ENCODE results near the gene HOXA11.
A peak's percentile ranks its signal among the peaks of the same experiment; 100 is the strongest.

The HOXA11 gene

DNA sequence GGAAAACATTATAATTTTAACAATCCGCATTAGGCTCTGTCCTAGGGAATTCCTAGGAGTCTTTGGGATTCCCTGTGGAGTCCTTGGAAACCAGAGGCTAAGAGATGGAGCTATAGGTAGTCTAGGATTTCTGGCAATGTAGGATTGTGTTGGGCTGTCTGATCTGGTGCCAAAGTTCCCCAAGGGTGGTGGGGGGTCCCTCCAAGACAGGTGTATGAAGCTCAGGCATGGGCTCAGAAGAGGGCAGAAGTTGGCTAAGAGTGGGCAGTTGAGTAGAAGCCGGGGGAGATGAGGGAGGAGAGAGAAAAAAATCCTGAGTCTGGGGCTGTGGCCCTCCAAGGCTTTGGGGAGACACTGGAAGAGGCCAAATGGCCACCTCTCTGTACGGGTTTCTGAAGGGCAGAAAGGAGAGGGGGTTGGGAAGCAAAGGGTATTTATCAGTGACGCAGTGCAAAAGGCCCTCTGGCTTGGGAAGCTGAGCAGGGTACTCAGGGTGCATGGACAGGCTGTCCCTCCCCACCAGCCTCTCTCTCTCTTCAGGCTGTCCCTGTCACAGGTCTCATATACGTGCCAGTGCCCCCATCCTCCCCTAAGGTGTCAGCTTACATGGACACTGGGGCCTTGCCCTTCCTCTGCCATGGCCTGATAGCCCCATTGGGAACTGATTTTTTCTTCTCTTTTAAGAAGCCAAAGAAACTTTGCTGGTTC is 38.4 kb downstream of the HOXA11 start:
- peak; percentile 19 for DNase-seq

- no peak for DNase-seq
These were observed 39.1 kb downstream of the HOXA11 start for GRCh38 chr7:27145914-27146412.

DNA sequence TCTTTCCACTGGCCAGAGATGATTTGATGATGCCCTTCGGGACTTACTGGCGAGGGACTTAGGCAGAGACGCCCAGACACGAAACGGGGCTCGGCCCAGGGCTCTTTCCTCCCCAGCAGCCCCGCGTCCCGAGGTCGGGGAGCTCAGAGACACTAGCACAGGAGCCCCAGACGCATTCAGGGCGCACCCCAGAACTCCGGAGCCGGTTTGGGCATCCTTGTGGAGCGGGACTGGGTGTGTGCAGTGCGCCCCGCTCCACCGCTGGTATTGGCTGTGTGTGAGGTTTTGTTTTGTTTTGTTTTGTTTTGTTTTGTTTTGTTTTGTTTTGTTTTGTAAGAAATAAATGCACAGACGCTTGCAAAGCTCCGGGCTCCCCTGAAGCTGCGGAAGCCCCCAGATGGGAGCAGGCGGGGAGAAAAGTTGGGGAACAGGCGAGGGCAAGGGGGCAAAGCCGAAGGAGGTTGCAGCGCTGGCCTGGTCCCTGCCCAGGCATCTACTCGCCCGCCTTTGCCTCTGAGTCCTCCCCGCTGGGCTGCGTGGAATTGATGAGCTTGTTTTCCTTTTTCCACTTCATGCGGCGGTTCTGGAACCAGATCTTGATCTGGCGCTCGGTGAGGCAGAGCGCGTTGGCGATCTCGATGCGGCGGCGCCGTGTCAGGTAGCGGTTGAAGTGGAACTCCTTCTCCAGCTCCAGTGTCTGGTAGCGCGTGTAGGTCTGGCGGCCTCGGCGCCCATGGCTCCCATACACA is 39.7 kb downstream of the HOXA11 start:
- peak; percentile 37 for DNase-seq

GRCh38 chr7:27144781-27145164 is 40.3 kb downstream of the HOXA11 start:
- DNase-seq: peak; percentile 35

GRCh38 chr7:27143950-27144780 is 40.9 kb downstream of the HOXA11 start:
- peak; percentile 21 for DNase-seq

DNA sequence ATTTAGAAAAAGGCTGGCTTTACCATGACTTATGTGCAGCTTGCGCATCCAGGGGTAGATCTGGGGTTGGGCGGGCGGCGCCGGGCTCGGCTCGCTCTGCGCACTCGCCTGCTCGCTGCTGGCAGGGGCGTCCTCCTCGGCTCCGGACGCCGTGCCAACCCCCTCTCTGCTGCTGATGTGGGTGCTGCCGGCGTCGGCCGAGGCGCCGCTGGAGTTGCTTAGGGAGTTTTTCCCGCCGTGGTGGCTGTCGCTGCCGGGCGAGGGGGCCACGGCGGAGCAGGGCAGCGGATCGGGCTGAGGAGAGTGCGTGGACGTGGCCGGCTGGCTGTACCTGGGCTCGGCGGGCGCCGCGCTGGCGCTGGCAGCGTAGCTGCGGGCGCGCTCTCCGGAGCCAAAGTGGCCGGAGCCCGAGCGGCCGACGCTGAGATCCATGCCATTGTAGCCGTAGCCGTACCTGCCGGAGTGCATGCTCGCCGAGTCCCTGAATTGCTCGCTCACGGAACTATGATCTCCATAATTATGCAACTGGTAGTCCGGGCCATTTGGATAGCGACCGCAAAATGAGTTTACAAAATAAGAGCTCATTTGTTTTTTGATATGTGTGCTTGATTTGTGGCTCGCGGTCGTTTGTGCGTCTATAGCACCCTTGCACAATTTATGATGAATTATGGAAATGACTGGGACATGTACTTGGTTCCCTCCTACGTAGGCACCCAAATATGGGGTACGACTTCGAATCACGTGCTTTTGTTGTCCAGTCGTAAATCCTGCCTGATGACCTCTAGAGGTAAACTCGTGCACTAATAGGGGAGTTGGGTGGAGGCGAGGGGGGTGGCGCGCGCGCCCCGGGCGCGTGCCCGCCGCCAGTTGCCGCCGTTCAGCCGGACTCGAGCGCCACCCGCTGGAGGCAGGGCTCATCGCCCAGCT is 41.7 kb downstream of the HOXA11 start, which contains the start of gene HOXA5:
Gene HOXA5 (minus strand): TSS at position 659 of the 927 bp plus-strand sequence. CDS start 74 bp downstream, at position 585.
- peak; percentile 83 for DNase-seq

DNA sequence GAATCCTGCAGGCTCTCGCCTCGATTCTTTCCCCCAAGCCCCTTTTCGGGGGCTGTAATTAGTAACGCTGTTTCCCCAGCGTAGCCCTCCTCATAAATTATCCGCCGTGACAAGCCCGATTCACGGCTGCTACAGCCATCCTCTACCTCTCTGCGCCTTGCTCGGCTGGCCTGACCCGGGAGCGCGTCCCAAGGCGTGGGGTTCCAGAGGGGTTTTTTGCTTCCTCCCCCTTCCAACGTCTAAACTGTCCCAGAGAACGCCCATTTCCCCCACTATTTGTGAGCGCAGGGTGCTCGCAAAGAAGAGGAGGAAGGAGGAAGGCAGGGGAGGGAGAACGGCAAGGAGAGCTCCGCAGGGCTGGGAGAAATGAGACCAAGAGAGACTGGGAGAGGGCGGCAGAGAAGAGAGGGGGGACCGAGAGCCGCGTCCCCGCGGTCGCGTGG is 42.4 kb downstream of the HOXA11 start:
- no peak for DNase-seq

GRCh38 chr7:27141923-27142579 is 43.0 kb downstream of the HOXA11 start:
- DNase-seq: peak; percentile 43

GRCh38 chr7:27141137-27141922 is 43.7 kb downstream of the HOXA11 start:
- DNase-seq: no peak

DNA sequence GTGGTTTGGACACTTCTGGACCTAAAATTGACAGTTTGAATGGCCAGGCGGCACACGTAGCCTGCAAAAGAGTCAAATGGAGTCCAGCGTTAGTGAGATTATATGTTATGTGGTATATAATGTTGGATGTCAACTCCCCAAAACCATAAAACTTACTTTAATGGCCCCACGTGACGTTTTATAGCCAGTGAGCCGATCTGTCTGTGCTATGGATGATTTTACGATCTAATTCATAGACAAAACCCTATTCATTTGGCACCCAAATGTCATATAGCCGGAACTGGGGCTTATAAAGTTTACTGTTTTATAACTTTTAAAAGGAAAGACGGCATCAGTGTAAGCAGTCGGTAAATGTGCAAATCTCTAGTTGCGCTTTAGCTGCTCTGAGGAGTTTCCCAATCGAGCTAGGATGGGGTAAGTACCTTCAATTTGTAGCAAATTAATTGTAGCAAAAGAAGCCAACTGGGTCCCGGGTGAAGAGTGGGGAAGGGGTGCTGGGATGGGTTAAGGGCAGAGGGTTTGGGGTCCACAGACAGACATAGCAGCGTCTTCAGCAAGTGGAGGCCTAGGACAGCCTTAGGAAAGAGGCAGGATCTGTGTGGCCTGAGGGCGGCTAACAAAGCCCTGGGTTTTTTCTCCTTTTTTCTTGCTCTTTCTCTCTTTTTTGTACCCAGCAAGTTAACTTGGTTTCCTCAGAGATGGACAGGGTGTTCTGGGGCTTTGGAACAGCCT is 44.7 kb downstream of the HOXA11 start:
- DNase-seq: peak; percentile 27

GRCh38 chr7:27139334-27140125 is 45.5 kb downstream of the HOXA11 start:
- peak; percentile 43 for DNase-seq

- DNase-seq: no peak
These were observed 46.1 kb downstream of the HOXA11 start for GRCh38 chr7:27138985-27139333.

- DNase-seq: no peak
These were observed 46.6 kb downstream of the HOXA11 start for GRCh38 chr7:27138472-27138871.

- DNase-seq: no peak
These were observed 47.3 kb downstream of the HOXA11 start for GRCh38 chr7:27137640-27138315.

DNA sequence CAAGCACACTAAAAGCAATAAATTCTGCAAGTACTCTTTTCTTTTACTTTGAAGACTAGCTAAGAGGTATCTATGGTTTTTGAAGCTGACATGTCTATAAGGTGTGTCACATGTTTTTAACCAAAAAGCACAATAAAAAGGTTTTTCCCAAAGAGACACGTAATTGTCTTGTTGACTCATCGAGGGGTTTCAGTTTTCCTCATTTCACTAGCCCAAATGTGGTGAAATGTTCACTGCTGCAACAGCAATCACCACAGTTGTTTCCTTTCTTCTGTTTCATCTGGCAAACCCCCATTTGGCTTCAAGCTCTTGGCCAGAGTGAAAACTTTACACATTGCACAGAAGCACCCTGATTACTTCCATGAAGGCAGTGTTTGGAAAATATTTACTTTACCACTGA is 50.6 kb downstream of the HOXA11 start:
- DNase-seq: peak; percentile 37

GRCh38 chr7:27133409-27134231 is 51.4 kb downstream of the HOXA11 start:
- DNase-seq: no peak

DNA sequence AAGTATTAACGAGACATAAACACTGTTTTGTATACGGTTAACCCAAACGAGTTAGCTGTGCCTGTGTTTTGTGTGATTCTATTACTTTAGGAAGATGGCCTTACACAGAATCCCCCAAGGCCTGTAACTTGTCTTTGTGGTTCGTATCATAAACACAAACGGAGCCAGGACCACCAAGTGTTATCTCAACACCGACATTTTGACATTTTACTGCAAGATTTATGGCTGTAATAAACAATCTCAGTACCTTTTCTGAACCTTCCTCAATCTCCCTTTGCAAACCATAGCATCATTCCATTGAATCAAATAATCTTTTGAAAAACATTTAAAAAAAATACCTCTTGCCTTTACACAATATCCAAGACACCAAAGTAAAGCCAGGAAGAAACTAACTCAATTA is 52.1 kb downstream of the HOXA11 start:
- no peak for DNase-seq

- no peak for DNase-seq
These were observed 52.8 kb downstream of the HOXA11 start for GRCh38 chr7:27132214-27132613.
